HepG2 (cell line): ENCODE results near the gene RELB. TPM values are rescaled to one million over a fixed set of nuclear protein-coding genes. Genes with fewer than 3 reads are reported as not detected.
A peak's percentile ranks its signal among the peaks of the same experiment; 100 is the strongest.

Experiments used
- GATAD1 ChIP-seq: IDR thresholded peaks from 2 replicates; pipeline ENCODE4 v1.6.1; 2016; ENCODE audit warnings: missing genetic modification reagents, missing compliant biosample characterization
- HDAC6 ChIP-seq: fragments of 200-600 bp; sonication (generic); IDR thresholded peaks from 2 replicates; pipeline ENCODE4 v1.7.0; 2017; ENCODE audit warnings: mild to moderate bottlenecking, antibody characterized with exemption, low read length, low read depth
- HMG20B ChIP-seq: conservative IDR thresholded peaks from 2 replicates; pipeline ENCODE4 v1.6.1; 2016; ENCODE audit warnings: missing genetic modification reagents, missing compliant biosample characterization
- NCOA1 ChIP-seq: sonication (generic); formaldehyde crosslinking; IDR thresholded peaks from 2 replicates; pipeline ENCODE4 v1.9.0; 2021; ENCODE audit warnings: missing genetic modification reagents
- NPAS2 ChIP-seq: sonication (generic); formaldehyde crosslinking; IDR thresholded peaks from 2 replicates; pipeline ENCODE4 v1.8.0; 2022; ENCODE audit warnings: mild to moderate bottlenecking, missing genetic modification reagents, borderline replicate concordance
- ZNF17 ChIP-seq: sonication (generic); formaldehyde crosslinking; IDR thresholded peaks from 2 replicates; pipeline ENCODE4 v1.5.0; 2020; ENCODE audit warnings: mild to moderate bottlenecking, missing genetic modification reagents
- ZNF816 ChIP-seq: sonication (generic); formaldehyde crosslinking; IDR thresholded peaks from 2 replicates; pipeline ENCODE4 v1.8.0; 2022; ENCODE audit warnings: missing genetic modification reagents, mild to moderate bottlenecking, borderline replicate concordance
- polyA plus RNA-seq, 8 experiments: library from polyadenylated mRNA; depleted of rRNA in 3 of 8; stranded (reverse) in 7 of 8; unstranded in 1 of 8; fragments of >200 nt; fragmentation: Illumina TruSeq in 4 of 8; extraction: Trizol in 4 of 8; gene quantifications; 2 replicates each; pipeline versions ENCODE4 v1.2.1 to v1.2.3, GENCODE V29; 2011 to 2016; ENCODE audit warnings: low read depth in 4 of 8, missing spikeins in 1 of 8, mixed read lengths in 1 of 8; ENCODE audit not compliant: insufficient read depth in 1 of 8
- total RNA-seq, 5 experiments: library from RNA; depleted of rRNA; stranded (reverse); fragments of >200 nt; fragmentation: Illumina TruSeq; extraction: Trizol; gene quantifications; 2 replicates each; pipeline ENCODE4 v1.2.3, GENCODE V29; 2016; ENCODE audit warnings: low read depth in 1 of 5
- TF ChIP-seq, protein P1 (sequence below): sonication (generic); formaldehyde crosslinking; IDR thresholded peaks from 2 replicates; pipeline ENCODE4 v1.4.0; 2020; ENCODE audit warnings: missing genetic modification reagents
- TF ChIP-seq, protein P2 (sequence below): sonication (generic); formaldehyde crosslinking; IDR thresholded peaks from 2 replicates; pipeline ENCODE4 v1.4.0; 2020; ENCODE audit warnings: missing genetic modification reagents; ENCODE audit errors: not compliant biosample characterization
- TF ChIP-seq, protein P3 (sequence below): sonication (generic); formaldehyde crosslinking; IDR thresholded peaks from 2 replicates; pipeline ENCODE4 v1.9.0; 2021; ENCODE audit warnings: missing genetic modification reagents, borderline replicate concordance
- TF ChIP-seq, protein P4 (sequence below): sonication (generic); formaldehyde crosslinking; IDR thresholded peaks from 2 replicates; pipeline ENCODE4 v1.8.0; 2022; ENCODE audit warnings: missing genetic modification reagents, low read depth, mild to moderate bottlenecking, borderline replicate concordance
- TF ChIP-seq, protein P5 (sequence below), 2 experiments: sonication (generic) in 1 of 2; formaldehyde crosslinking in 1 of 2; IDR thresholded peaks; 2 replicates each; pipeline versions ENCODE4 v1.4.0 to v1.6.1; 2016 to 2020; ENCODE audit warnings: borderline replicate concordance in 1 of 2, low read depth in 1 of 2, mild to moderate bottlenecking in 1 of 2, missing genetic modification reagents in 1 of 2

Gene RELB
- total and polyA plus RNA-seq, 2 of the 13 experiments (the other 11 are each of a cell fraction or from before 2014, with no cell fraction given): 1.9 to 3.5 TPM

DNA sequence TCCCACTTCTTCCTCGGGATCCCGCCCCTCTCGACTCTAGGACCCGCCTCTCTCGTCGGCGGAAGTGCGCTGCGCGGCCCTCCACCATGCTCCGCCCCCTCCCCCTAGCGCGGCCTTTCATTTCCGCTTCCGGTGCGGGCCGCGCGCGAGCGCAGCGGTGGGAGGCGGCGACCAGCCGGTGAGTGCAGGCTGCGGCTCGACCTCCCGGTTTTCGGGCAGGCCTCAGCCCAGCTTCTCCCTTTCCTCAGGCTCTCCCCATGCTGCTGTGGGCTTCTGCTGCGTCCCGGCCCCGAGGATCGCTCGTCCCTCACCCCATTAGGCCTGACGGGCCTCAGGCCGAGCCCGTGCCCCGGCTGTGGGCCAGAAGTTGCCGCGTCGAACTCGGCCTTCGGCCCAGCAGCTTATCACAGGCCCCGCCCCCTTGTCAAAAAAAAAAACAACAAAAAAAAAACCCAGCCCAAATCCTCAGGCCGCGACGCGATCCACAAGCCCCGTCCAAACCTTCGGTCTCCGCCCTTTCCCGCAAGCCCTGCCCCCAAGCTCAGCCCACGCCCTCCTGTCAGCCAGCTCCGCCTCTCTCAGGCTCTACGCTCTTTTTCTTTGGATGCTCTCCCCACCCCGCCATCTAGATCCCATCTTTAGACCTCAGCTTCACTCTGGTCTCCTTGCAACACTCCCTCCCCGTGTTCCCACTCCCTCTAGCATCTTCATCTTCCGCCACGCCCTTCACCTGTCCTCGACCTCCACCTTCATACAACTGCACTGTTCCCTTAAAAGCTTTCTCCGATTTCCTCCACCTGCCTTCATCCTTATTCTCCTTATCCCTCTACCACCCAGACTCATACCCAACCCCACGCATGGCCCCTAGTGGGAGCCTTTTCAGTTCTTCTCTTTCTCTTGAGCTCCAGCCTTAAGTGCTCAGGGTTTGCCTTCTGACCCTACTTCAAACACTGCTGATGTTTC is 37.9 kb downstream of the RELB start, which contains the start of gene CLASRP (continued):
- TF ChIP-seq, protein P1, sequence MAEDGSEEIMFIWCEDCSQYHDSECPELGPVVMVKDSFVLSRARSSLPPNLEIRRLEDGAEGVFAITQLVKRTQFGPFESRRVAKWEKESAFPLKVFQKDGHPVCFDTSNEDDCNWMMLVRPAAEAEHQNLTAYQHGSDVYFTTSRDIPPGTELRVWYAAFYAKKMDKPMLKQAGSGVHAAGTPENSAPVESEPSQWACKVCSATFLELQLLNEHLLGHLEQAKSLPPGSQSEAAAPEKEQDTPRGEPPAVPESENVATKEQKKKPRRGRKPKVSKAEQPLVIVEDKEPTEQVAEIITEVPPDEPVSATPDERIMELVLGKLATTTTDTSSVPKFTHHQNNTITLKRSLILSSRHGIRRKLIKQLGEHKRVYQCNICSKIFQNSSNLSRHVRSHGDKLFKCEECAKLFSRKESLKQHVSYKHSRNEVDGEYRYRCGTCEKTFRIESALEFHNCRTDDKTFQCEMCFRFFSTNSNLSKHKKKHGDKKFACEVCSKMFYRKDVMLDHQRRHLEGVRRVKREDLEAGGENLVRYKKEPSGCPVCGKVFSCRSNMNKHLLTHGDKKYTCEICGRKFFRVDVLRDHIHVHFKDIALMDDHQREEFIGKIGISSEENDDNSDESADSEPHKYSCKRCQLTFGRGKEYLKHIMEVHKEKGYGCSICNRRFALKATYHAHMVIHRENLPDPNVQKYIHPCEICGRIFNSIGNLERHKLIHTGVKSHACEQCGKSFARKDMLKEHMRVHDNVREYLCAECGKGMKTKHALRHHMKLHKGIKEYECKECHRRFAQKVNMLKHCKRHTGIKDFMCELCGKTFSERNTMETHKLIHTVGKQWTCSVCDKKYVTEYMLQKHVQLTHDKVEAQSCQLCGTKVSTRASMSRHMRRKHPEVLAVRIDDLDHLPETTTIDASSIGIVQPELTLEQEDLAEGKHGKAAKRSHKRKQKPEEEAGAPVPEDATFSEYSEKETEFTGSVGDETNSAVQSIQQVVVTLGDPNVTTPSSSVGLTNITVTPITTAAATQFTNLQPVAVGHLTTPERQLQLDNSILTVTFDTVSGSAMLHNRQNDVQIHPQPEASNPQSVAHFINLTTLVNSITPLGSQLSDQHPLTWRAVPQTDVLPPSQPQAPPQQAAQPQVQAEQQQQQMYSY (CRISPR knock-in tag): 0 out of 2 replicates have a peak, but pooled peaks have one; percentile 45
- TF ChIP-seq, protein P2, sequence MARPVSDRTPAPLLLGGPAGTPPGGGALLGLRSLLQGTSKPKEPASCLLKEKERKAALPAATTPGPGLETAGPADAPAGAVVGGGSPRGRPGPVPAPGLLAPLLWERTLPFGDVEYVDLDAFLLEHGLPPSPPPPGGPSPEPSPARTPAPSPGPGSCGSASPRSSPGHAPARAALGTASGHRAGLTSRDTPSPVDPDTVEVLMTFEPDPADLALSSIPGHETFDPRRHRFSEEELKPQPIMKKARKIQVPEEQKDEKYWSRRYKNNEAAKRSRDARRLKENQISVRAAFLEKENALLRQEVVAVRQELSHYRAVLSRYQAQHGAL: no peak
- TF ChIP-seq HDAC6 (no peak), NPAS2 (CRISPR knock-in tag) (no peak), ZNF17 (CRISPR knock-in tag) (no peak), HMG20B (CRISPR knock-in tag) (no peak), ZNF816 (CRISPR knock-in tag) (0 out of 2 replicates have a peak, but pooled peaks have one; percentile 45), NCOA1 (CRISPR knock-in tag) (no peak), GATAD1 (CRISPR knock-in tag) (peak; percentile 92)
- TF ChIP-seq, protein P3, sequence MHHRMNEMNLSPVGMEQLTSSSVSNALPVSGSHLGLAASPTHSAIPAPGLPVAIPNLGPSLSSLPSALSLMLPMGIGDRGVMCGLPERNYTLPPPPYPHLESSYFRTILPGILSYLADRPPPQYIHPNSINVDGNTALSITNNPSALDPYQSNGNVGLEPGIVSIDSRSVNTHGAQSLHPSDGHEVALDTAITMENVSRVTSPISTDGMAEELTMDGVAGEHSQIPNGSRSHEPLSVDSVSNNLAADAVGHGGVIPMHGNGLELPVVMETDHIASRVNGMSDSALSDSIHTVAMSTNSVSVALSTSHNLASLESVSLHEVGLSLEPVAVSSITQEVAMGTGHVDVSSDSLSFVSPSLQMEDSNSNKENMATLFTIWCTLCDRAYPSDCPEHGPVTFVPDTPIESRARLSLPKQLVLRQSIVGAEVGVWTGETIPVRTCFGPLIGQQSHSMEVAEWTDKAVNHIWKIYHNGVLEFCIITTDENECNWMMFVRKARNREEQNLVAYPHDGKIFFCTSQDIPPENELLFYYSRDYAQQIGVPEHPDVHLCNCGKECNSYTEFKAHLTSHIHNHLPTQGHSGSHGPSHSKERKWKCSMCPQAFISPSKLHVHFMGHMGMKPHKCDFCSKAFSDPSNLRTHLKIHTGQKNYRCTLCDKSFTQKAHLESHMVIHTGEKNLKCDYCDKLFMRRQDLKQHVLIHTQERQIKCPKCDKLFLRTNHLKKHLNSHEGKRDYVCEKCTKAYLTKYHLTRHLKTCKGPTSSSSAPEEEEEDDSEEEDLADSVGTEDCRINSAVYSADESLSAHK (CRISPR knock-in tag): 0 out of 2 replicates have a peak, but pooled peaks have one; percentile 34
- TF ChIP-seq, protein P4, sequence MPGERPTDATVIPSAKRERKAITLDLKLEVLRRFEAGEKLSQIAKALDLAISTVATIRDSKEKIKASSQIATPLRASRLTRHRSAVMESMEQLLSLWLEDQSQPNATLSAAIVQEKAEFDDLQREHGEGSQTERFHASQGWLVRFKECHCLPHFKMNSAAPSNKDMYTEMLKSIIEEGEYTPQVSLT (CRISPR knock-in tag): no peak
- TF ChIP-seq, protein P5, sequence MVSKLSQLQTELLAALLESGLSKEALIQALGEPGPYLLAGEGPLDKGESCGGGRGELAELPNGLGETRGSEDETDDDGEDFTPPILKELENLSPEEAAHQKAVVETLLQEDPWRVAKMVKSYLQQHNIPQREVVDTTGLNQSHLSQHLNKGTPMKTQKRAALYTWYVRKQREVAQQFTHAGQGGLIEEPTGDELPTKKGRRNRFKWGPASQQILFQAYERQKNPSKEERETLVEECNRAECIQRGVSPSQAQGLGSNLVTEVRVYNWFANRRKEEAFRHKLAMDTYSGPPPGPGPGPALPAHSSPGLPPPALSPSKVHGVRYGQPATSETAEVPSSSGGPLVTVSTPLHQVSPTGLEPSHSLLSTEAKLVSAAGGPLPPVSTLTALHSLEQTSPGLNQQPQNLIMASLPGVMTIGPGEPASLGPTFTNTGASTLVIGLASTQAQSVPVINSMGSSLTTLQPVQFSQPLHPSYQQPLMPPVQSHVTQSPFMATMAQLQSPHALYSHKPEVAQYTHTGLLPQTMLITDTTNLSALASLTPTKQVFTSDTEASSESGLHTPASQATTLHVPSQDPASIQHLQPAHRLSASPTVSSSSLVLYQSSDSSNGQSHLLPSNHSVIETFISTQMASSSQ (IDR thresholded peaks at IDR 0.05; ENCODE audit: low read depth): no peak
- TF ChIP-seq, protein P5 (CRISPR knock-in tag; IDR thresholded peaks at IDR 0.05; ENCODE audit: borderline replicate concordance): no peak
